ENCODE data around the gene YWHAB.

DNA sequence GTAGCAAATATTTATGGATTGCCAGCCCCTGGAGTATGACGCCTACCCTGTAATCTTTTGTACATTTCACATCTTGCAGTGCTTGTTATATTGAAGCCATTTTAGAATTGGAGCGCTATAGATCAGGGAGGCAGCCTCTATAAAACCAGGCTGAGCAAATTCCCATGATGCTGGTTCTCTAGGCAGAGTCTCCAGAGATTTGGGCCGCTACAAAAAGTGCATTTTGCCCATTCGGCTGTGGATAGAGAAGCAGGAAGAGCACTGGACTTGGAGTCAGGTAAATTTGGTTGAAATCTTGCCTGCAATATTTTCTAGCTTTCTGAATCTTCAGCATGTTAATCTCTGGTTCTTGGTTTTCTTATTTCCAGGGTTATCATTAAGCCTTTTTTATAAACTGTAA is 2.0 kb downstream of the YWHAB start:
- TF ChIP-seq, protein P1, sequence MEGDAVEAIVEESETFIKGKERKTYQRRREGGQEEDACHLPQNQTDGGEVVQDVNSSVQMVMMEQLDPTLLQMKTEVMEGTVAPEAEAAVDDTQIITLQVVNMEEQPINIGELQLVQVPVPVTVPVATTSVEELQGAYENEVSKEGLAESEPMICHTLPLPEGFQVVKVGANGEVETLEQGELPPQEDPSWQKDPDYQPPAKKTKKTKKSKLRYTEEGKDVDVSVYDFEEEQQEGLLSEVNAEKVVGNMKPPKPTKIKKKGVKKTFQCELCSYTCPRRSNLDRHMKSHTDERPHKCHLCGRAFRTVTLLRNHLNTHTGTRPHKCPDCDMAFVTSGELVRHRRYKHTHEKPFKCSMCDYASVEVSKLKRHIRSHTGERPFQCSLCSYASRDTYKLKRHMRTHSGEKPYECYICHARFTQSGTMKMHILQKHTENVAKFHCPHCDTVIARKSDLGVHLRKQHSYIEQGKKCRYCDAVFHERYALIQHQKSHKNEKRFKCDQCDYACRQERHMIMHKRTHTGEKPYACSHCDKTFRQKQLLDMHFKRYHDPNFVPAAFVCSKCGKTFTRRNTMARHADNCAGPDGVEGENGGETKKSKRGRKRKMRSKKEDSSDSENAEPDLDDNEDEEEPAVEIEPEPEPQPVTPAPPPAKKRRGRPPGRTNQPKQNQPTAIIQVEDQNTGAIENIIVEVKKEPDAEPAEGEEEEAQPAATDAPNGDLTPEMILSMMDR (IDR thresholded peaks at IDR 0.05; ENCODE audit: insufficient read depth, low read length, poor library complexity, severe bottlenecking) = no peak
- TF ChIP-seq EZH2phosphoT487 (conservative IDR thresholded peaks at IDR 0.05; ENCODE audit: low read length) = no peak

All from SU-DHL-6 (cell line).